HepG2 (cell line): ENCODE measurements around the gene CREB3. TPM values are rescaled to one million over a fixed set of nuclear protein-coding genes. Genes with fewer than 3 reads are reported as not detected.
A peak's percentile ranks its signal among the peaks of the same experiment; 100 is the strongest.

Experiments used
- ATAC-seq: fragments of 200-7000 bp; cut with Tn5 transposase; 3 replicates; pipeline ENCODE4 v1.9.1; 2020; ENCODE audit warnings: mild to moderate bottlenecking, moderate library complexity
- BruUV-seq: library from RNA; stranded (reverse); fragments of 400-500 nt; replicated peaks from 2 replicates; lab custom pipeline; 2021; lab: Mats Ljungman, UMichigan
- CTCF ChIA-PET: fragments of 300-600 bp; formaldehyde crosslinking; extraction: SDS; loops from one replicate; lab custom pipeline; 2021; ENCODE audit warnings: low total read pairs, inconsistent platforms, low intra/inter-chr PET ratio; lab: Yijun Ruan, JAX
- POLR2A ChIA-PET: fragments of 350-600 bp; sonication (Branson Sonifier 250); formaldehyde crosslinking; loops from one replicate; lab custom pipeline; 2020; ENCODE audit warnings: antibody characterized with exemption, inconsistent platforms; lab: Yijun Ruan, JAX
- DNase-seq: peaks from one replicate; pipeline ENCODE4 v3.0.0-alpha.2; 2015; ENCODE audit warnings: low spot score
- FAIRE-seq: peaks from 3 replicates; lab custom pipeline; 2011; peaks lifted over from hg19 to GRCh38; lab: Jason Lieb, UNC
- H2AFZ ChIP-seq: one replicate; pipeline ENCODE4 v1.6.1; 2011; ENCODE audit warnings: low read length, inconsistent platforms
- H3K27ac ChIP-seq: fragments of 300-600 bp; 3 replicates; pipeline ENCODE4 v1.8.0; 2011; ENCODE audit warnings: mixed run types, mild to moderate bottlenecking, mixed read lengths, low read length, inconsistent platforms; ENCODE audit not compliant: insufficient read depth; ENCODE audit errors: extremely low read length
- H3K27me3 ChIP-seq, 2 experiments: fragments of 200-600 bp in 1 of 2; 2 replicates in 1 of 2; 3 replicates in 1 of 2; pipeline versions ENCODE4 v1.6.0 to v1.8.0; 2011; ENCODE audit warnings: low read length in 2 of 2, mild to moderate bottlenecking in 2 of 2, moderate library complexity in 2 of 2, inconsistent platforms in 1 of 2; ENCODE audit not compliant: insufficient read depth in 2 of 2, control insufficient read depth in 1 of 2
- H3K36me3 ChIP-seq, 2 experiments: fragments of 200-600 bp in 1 of 2; replicated peaks in 1 of 2; 2 replicates in 1 of 2; 3 replicates in 1 of 2; pipeline versions ENCODE4 v1.5.1 to v1.8.0; 2011; ENCODE audit warnings: low read length in 2 of 2, inconsistent platforms in 1 of 2; ENCODE audit not compliant: insufficient read depth in 2 of 2, control insufficient read depth in 1 of 2
- H3K4me1 ChIP-seq: 2 replicates; pipeline ENCODE4 v1.5.1; 2012; ENCODE audit warnings: low read length, inconsistent platforms; ENCODE audit not compliant: insufficient read depth
- H3K4me2 ChIP-seq: 2 replicates; pipeline ENCODE4 v1.6.0; 2011; ENCODE audit warnings: low read depth, low read length, inconsistent platforms
- H3K4me3 ChIP-seq, 3 experiments: fragments of 200-600 bp in 1 of 3; sonication (generic), shearing (Covaris generic) in 1 of 3; replicated peaks in 1 of 3; 2 replicates each; pipeline ENCODE4 v1.5.1; 2011 to 2016; ENCODE audit warnings: low read length in 3 of 3, inconsistent platforms in 2 of 3, low read depth in 2 of 3, mild to moderate bottlenecking in 2 of 3, control low read depth in 1 of 3, mixed read lengths in 1 of 3; ENCODE audit not compliant: insufficient read depth in 1 of 3
- H3K79me2 ChIP-seq: one replicate; pipeline ENCODE4 v1.6.1; 2011; ENCODE audit warnings: low read length, inconsistent platforms; ENCODE audit not compliant: insufficient read depth
- H3K9ac ChIP-seq: 2 replicates; pipeline ENCODE4 v1.6.0; 2011; ENCODE audit warnings: mild to moderate bottlenecking, low read depth, low read length, inconsistent platforms; ENCODE audit not compliant: insufficient read depth
- H3K9me3 ChIP-seq: 2 replicates; pipeline ENCODE4 v1.5.1; 2012; ENCODE audit warnings: mild to moderate bottlenecking, low read length
- H4K20me1 ChIP-seq: 2 replicates; pipeline ENCODE4 v1.6.0; 2011; ENCODE audit warnings: inconsistent platforms, mild to moderate bottlenecking, low read length, moderate library complexity; ENCODE audit not compliant: insufficient read depth
- ATF7-NPFF ChIP-seq: sonication (generic); formaldehyde crosslinking; IDR thresholded peaks from 2 replicates; pipeline ENCODE4 v1.8.1; 2023; ENCODE audit warnings: mild to moderate bottlenecking, low read depth, missing genetic modification reagents, moderate library complexity
- DMAP1 ChIP-seq: IDR thresholded peaks from 2 replicates; pipeline ENCODE4 v1.6.1; 2016
- ELF1 ChIP-seq: sonication (generic); formaldehyde crosslinking; IDR thresholded peaks from 2 replicates; pipeline ENCODE4 v1.4.0; 2020; ENCODE audit warnings: missing genetic modification reagents
- HDAC6 ChIP-seq: fragments of 200-600 bp; sonication (generic); IDR thresholded peaks from 2 replicates; pipeline ENCODE4 v1.7.0; 2017; ENCODE audit warnings: mild to moderate bottlenecking, antibody characterized with exemption, low read length, low read depth
- KLF12 ChIP-seq: sonication (generic); formaldehyde crosslinking; IDR thresholded peaks from 2 replicates; pipeline ENCODE4 v1.4.0; 2020; ENCODE audit warnings: missing genetic modification reagents, borderline replicate concordance
- NR2F2 ChIP-seq: IDR thresholded peaks from 2 replicates; pipeline ENCODE4 v1.6.1; 2012; ENCODE audit warnings: low read depth, inconsistent platforms, borderline replicate concordance
- PAX8 ChIP-seq: sonication (generic); formaldehyde crosslinking; IDR thresholded peaks from 2 replicates; pipeline ENCODE4 v1.8.0; 2022; ENCODE audit warnings: mild to moderate bottlenecking, missing genetic modification reagents, borderline replicate concordance
- POLR2A ChIP-seq, 2 experiments: IDR thresholded peaks; 2 replicates each; pipeline ENCODE4 v1.6.1; 2011; ENCODE audit warnings: low read depth in 2 of 2, low read length in 2 of 2, mild to moderate bottlenecking in 1 of 2, moderate library complexity in 1 of 2; ENCODE audit not compliant: insufficient read depth in 1 of 2
- RBFOX2 ChIP-seq: fragments of 200-400 bp; formaldehyde crosslinking; IDR thresholded peaks from 2 replicates; pipeline ENCODE4 v1.6.1; 2017; ENCODE audit warnings: low read depth, mild to moderate bottlenecking, low read length
- SOX6 ChIP-seq, 2 experiments: fragments of 450-650 bp in 1 of 2; sonication (generic) in 1 of 2; formaldehyde crosslinking in 1 of 2; IDR thresholded peaks; 2 replicates each; pipeline versions ENCODE4 v1.4.0 to v1.6.1; 2017 to 2020; ENCODE audit warnings: antibody characterized with exemption in 1 of 2, mild to moderate bottlenecking in 1 of 2, missing genetic modification reagents in 1 of 2
- TCF7 ChIP-seq: sonication (generic); IDR thresholded peaks from 2 replicates; pipeline ENCODE4 v1.6.1; 2016; ENCODE audit warnings: antibody characterized with exemption, low read depth
- YEATS4 ChIP-seq: sonication (generic); formaldehyde crosslinking; IDR thresholded peaks from 2 replicates; pipeline ENCODE4 v1.4.0; 2020; ENCODE audit warnings: missing genetic modification reagents, borderline replicate concordance
- ZFX ChIP-seq: sonication (generic); formaldehyde crosslinking; IDR thresholded peaks from 2 replicates; pipeline ENCODE4 v1.4.0; 2020; ENCODE audit warnings: mild to moderate bottlenecking, low read depth, missing genetic modification reagents, moderate library complexity
- ZFY ChIP-seq: sonication (generic); formaldehyde crosslinking; IDR thresholded peaks from 2 replicates; pipeline ENCODE4 v1.4.0; 2020; ENCODE audit warnings: missing genetic modification reagents
- ZMAT3 ChIP-seq: sonication (generic); formaldehyde crosslinking; conservative IDR thresholded peaks from 2 replicates; pipeline ENCODE4 v1.7.0; 2021; ENCODE audit warnings: missing genetic modification reagents
- ZNF225 ChIP-seq: sonication (generic); formaldehyde crosslinking; IDR thresholded peaks from 2 replicates; pipeline ENCODE4 v1.4.0; 2020; ENCODE audit warnings: mild to moderate bottlenecking, missing genetic modification reagents
- ZNF263 ChIP-seq: sonication (generic); formaldehyde crosslinking; IDR thresholded peaks from 2 replicates; pipeline ENCODE4 v1.4.0; 2020; ENCODE audit warnings: missing genetic modification reagents
- ZNF317 ChIP-seq: sonication (generic); formaldehyde crosslinking; IDR thresholded peaks from 2 replicates; pipeline ENCODE4 v1.5.0; 2020; ENCODE audit warnings: mild to moderate bottlenecking, missing genetic modification reagents
- ZNF33B ChIP-seq: sonication (generic); formaldehyde crosslinking; IDR thresholded peaks from 2 replicates; pipeline ENCODE4 v1.5.1; 2020; ENCODE audit warnings: mild to moderate bottlenecking, missing genetic modification reagents
- ZNF512 ChIP-seq: sonication (generic); formaldehyde crosslinking; IDR thresholded peaks from 2 replicates; pipeline ENCODE4 v1.4.0; 2020; ENCODE audit warnings: mild to moderate bottlenecking, missing genetic modification reagents
- ZNF557 ChIP-seq: sonication (generic); formaldehyde crosslinking; IDR thresholded peaks from 2 replicates; pipeline ENCODE4 v1.4.0; 2020; ENCODE audit warnings: missing genetic modification reagents
- ZNF563 ChIP-seq: sonication (generic); formaldehyde crosslinking; IDR thresholded peaks from 2 replicates; pipeline ENCODE4 v1.8.0; 2022; ENCODE audit warnings: mild to moderate bottlenecking, moderate library complexity, missing genetic modification reagents
- ZNF605 ChIP-seq: sonication (generic); formaldehyde crosslinking; IDR thresholded peaks from 2 replicates; pipeline ENCODE4 v1.8.0; 2022; ENCODE audit warnings: mild to moderate bottlenecking, missing genetic modification reagents
- WGBS: methylation state at CpG from one replicate; pipeline ENCODE4 v1.1.6; 2017; ENCODE audit warnings: low lambda C conversion rate; 5-methylcytosine and 5-hydroxymethylcytosine counted together
- in situ Hi-C: cut with HindIII; loops from 2 replicates; pipeline ENCODE4 v1.10.0; 2017; ENCODE audit warnings: low pct_unique_long_range_greater_than_20kb; ENCODE audit not compliant: extremely low pct_ligation_motif_present
- intact Hi-C: fragments of 100-400 bp; cut with micrococcal nuclease; formaldehyde crosslinking; loops from one replicate; pipeline ENCODE4 v1.10.0; 2022; ENCODE audit not compliant: unreplicated experiment
- polyA plus RNA-seq, 8 experiments: library from polyadenylated mRNA; depleted of rRNA in 3 of 8; stranded (reverse) in 7 of 8; unstranded in 1 of 8; fragments of >200 nt; fragmentation: Illumina TruSeq in 4 of 8; extraction: Trizol in 4 of 8; gene quantifications; 2 replicates each; pipeline versions ENCODE4 v1.2.1 to v1.2.3, GENCODE V29; 2011 to 2016; ENCODE audit warnings: low read depth in 4 of 8, missing spikeins in 1 of 8, mixed read lengths in 1 of 8; ENCODE audit not compliant: insufficient read depth in 1 of 8
- total RNA-seq, 5 experiments: library from RNA; depleted of rRNA; stranded (reverse); fragments of >200 nt; fragmentation: Illumina TruSeq; extraction: Trizol; gene quantifications; 2 replicates each; pipeline ENCODE4 v1.2.3, GENCODE V29; 2016; ENCODE audit warnings: low read depth in 1 of 5

Gene CREB3
- total and polyA plus RNA-seq, 2 of the 13 experiments (the other 11 are each of a cell fraction or from before 2014, with no cell fraction given), result 11.1 to 34.2 TPM

GRCh38 chr9:35757226-35757891 is 24.9 kb downstream of the CREB3 start:
- DNase-seq, result peak; percentile 35
- peak overlapping the region; percentile 95 for H3K27ac ChIP-seq
- no TSS peak for BruUV-seq
- intact Hi-C loops, result loop anchor here (2.0 kb wide), 1 partner anchor 21 kb away; no protein-coding TSS in a partner anchor
- no peaks in the 10 kb centered on the region for H3K9me3 ChIP-seq
- H3K4me2 ChIP-seq, result peak overlapping the region; percentile 95
- H3K79me2 ChIP-seq, result peaks cover 39% of the 10 kb centered on the region
- H4K20me1 ChIP-seq, result no peaks in the 10 kb centered on the region
- under 1% methylated on average over 17 of the region's 20 CpGs for WGBS
- peaks cover 33% of the 10 kb centered on the region for H3K4me1 ChIP-seq
- in situ Hi-C loops, result no loop called here
- POLR2A ChIA-PET, result interaction anchor here (0.6 to 1.5 kb wide), 10 partner anchors 9 to 334 kb away, joined by 3 to 21 read pairs (median 4); partner anchors contain the start of genes CREB3, GBA2, RGP1 and TLN1
- peak; percentile 75 for FAIRE-seq
- no peak overlapping the region for H2AFZ ChIP-seq
- peak; percentile 80 for ATAC-seq
- CTCF ChIA-PET, result interaction anchor here (0.6 kb wide), 1 partner anchor 135 kb away, joined by 4 read pairs; no protein-coding TSS in a partner anchor
- peak overlapping the region; percentile 82 to 90 (median 89) for H3K4me3 ChIP-seq
- H3K27me3 ChIP-seq, result no peaks in the 10 kb centered on the region; a peak in 1 of 5 replicates
- peak overlapping the region; percentile 83 for H3K9ac ChIP-seq
- H3K36me3 ChIP-seq, result peaks cover 4 to 13% of the 10 kb centered on the region in 2 experiments; a peak in 2 of 5 replicates
- peak; percentile 12; the same call in 1 of the 2 replicates for TF ChIP-seq RBFOX2
- no peak for TF ChIP-seq PAX8 (CRISPR knock-in tag)
- TF ChIP-seq ZNF263 (CRISPR knock-in tag), result peak; percentile 94
- peak; percentile 1 to 48; a peak in 3 of 4 replicates for TF ChIP-seq POLR2A (IDR thresholded peaks at IDR 0.05; ENCODE audit: insufficient read depth in 1 of 2, low read depth in 2 of 2, low read length in 2 of 2)
- TF ChIP-seq TCF7, result no peak
- 0 out of 2 replicates have a peak, but pooled peaks have one; percentile 20 for TF ChIP-seq ZNF33B (CRISPR knock-in tag)
- TF ChIP-seq DMAP1, result peak; percentile 13; the same call in 1 of the 2 replicates
- no peak for TF ChIP-seq HDAC6
- no peak for TF ChIP-seq SOX6 (IDR thresholded peaks at IDR 0.05)
- TF ChIP-seq SOX6 (CRISPR knock-in tag; IDR thresholded peaks at IDR 0.05), result no peak; the same call in 1 of the 2 replicates
- no peak for TF ChIP-seq ZMAT3
- peak; percentile 43; the same call in 1 of the 2 replicates for TF ChIP-seq ZNF563 (CRISPR knock-in tag)
- peak; percentile 27; the same call in 1 of the 2 replicates for TF ChIP-seq KLF12
- peak; percentile 41; the same call in 1 of the 2 replicates for TF ChIP-seq ZNF317 (CRISPR knock-in tag)
- peak; percentile 44 for TF ChIP-seq ZFY (CRISPR knock-in tag)
- TF ChIP-seq ZFX (CRISPR knock-in tag), result peak; percentile 17
- TF ChIP-seq ZNF605 (CRISPR knock-in tag), result peak; percentile 21; the same call in 1 of the 2 replicates
- TF ChIP-seq NR2F2, result peak; percentile 34; the same call in 1 of the 2 replicates
- TF ChIP-seq ZNF512 (CRISPR knock-in tag), result no peak
- peak; percentile 54; the same call in 1 of the 2 replicates for TF ChIP-seq ZNF225 (CRISPR knock-in tag)
- TF ChIP-seq ATF7-NPFF, result 0 out of 2 replicates have a peak, but pooled peaks have one; percentile 6
- TF ChIP-seq ELF1 (CRISPR knock-in tag), result peak; percentile 37; the same call in 1 of the 2 replicates
- peak; percentile 52; the same call in 1 of the 2 replicates for TF ChIP-seq YEATS4 (CRISPR knock-in tag)
- TF ChIP-seq ZNF557 (CRISPR knock-in tag), result 0 out of 2 replicates have a peak, but pooled peaks have one; percentile 53
